Measurements from ENCODE around the gene PAPSS1.
"Not testable (repeated sequence)": the region's sequence is repeated elsewhere in the genome, so short reads cannot be mapped to it uniquely, and the experiment has no call there.

Gene PAPSS1

DNA sequence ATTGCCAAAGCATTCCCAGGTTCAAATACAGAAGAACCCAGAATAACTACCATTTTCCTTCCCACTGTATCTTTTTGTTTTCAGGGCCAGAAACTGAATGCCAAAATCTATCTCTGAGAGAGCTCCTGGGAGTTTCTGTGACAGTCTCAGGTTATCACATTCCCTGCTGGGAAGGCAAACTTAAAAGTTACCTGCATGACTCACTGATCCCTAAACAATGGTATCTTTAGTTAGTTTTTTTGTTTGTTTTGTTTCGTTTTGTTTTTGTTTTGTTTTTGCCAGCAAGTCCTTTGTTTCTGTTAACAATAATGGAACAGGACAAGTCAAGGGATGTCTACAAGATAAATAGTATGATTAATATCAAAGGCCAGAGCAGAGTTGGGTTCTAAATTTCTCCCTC lies 34.3 kb downstream of the PAPSS1 start:
- no peak for DNase-seq

- no peak for DNase-seq
These were observed 36.2 kb downstream of the PAPSS1 start for GRCh38 chr4:107683873-107684272.

- DNase-seq = no peak
These were observed 37.7 kb downstream of the PAPSS1 start for GRCh38 chr4:107682306-107682705.

GRCh38 chr4:107669068-107669467 lies 51.0 kb downstream of the PAPSS1 start:
- no peak for DNase-seq

DNA sequence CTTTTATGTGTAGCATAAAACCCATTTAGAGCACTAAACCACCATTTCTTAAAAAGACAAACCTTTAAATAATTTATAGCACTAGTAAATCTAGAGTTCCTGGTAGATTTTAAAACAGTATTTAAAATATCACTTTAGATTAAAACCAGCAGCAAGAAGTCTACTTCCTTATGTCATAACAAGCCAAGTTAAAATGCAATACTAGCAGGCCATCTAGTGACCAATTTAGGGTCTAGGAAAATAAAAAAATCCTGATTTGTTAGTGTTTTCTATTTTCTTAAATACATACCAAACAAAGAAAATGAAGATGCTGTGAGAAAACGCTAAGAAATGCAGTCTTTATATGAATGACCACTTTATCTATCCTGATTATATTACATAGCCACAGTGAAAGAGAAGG lies 53.9 kb downstream of the PAPSS1 start:
- no peak for DNase-seq

- DNase-seq = no peak
These were observed 55.0 kb downstream of the PAPSS1 start for GRCh38 chr4:107665001-107665400.

GRCh38 chr4:107658400-107659336 lies 61.4 kb downstream of the PAPSS1 start:
- DNase-seq = no peak

DNA sequence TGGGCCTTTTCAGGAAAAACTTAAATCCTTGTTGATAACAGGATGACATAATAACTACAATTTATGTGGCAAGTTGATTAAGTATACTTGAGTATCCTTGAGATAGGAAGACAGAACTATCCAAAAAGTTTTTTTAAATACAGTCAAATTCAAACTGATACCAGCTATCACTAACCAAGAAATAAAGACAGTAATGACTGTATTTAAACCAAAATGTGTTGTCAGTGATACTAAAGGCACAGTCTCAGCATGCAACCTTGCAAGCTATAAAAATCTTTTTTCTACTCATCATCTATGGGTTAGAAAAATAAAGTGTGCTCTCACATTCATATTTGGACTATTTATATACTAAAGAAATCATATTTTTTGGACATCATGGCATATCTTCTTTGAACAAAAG lies 64.7 kb downstream of the PAPSS1 start:
- no peak for DNase-seq

DNA sequence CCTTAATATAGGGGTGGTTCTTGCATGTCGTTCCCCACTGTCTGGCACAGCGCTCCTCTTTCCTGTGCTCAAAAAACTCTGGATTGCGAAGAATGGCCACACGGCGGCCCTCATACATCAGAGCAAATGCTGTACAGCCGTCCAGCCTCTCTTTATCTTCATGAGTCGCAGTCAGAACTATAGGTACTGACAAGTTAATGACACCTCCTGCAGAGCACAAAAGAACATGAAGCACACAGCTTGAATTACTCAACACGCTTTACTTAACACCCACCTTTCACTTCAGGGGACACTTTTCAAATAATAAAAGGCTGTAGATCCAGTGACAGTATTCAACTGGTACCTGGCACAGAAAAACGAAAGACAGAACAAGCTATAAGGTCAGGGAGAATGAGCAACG lies 65.3 kb downstream of the PAPSS1 start:
- peak; percentile 40 for DNase-seq

DNA sequence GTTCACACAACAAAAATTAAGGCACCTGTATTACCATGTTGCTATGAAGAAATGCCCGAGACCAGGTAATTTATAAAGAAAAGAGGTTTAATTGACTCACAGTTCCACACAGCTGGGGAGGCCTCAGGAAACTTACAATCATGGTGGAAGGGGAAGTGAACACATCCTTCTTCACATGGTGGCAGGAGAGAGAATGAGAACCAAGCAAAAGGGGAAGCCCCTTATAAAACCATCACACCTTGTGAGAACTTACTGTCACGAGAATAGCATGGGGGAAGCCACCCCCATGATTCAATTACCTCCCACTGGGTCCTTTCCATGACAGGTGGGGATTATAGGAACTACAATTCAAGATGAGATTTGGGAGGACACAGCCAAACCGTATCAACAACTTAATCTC lies 68.6 kb downstream of the PAPSS1 start:
- not testable (repeated sequence) for DNase-seq

DNA sequence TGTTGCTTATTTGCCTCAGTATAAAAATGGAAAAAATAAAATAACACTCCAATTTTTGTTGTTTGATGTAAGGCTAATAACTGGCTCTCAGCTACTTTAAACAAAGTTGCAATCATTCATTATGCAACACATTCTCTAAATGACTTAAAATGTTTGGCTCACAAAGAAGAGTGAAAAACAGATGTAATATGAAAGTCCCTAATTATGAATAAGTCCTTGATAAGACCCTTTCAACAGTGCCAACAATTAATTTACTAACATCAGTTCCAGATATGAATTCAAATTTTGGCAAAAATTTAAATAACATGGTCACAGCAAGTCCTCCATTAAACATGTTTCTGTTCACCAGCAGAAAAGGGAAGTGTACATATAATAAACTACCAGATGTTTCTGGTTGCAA lies 69.8 kb downstream of the PAPSS1 start:
- no peak for DNase-seq

- no peak for DNase-seq
These were observed 71.6 kb downstream of the PAPSS1 start for GRCh38 chr4:107648178-107648991.

GRCh38 chr4:107647591-107647990 lies 72.4 kb downstream of the PAPSS1 start:
- no peak for DNase-seq

GRCh38 chr4:107645604-107646003 lies 74.4 kb downstream of the PAPSS1 start:
- no peak for DNase-seq

- DNase-seq = no peak
These were observed 77.0 kb downstream of the PAPSS1 start for GRCh38 chr4:107643021-107643420.

DNA sequence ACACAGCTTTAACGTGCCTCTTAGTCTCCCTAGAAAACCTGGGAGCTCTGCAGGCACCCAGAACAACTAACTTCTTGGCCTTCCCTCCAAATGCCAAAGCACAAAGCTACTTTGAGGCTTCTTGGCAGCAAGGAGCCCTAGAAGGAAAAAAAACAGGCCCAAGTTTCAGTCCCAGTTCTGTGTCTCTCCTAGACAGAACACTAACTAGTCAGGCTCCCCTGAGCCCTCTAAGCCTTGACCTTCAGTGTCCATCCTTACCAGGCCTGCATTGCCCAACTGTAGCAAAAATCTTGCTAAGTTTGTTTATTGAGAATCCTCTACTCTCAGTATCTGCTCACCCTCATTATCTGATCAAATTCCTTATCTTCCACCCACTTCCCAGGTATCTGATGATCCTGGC lies 79.2 kb downstream of the PAPSS1 start:
- no peak for DNase-seq

DNA sequence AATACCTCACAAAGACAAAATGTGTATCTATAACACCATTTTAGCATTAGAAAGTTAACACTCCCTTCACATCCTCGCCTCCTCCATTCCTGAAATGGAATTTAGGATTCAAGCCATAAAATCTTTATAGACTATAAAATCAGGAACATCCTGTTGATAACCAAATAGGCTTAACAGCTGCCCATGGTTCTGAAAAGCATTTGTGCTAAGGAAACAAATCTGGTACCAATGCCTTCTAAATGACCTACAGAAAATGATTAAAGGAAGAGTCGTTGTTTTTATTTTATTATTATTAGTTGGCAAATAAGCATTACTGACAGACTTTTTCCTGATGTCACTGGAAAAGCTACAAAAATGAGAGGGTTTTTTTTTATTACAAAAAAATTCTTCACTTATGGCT lies 79.8 kb downstream of the PAPSS1 start:
- no peak for DNase-seq

GRCh38 chr4:107635735-107636134 lies 84.3 kb downstream of the PAPSS1 start:
- DNase-seq = no peak

GRCh38 chr4:107631560-107631959 lies 88.5 kb downstream of the PAPSS1 start:
- DNase-seq = no peak

GRCh38 chr4:107630185-107630705 lies 89.8 kb downstream of the PAPSS1 start:
- DNase-seq = no peak

GRCh38 chr4:107629318-107629717 lies 90.7 kb downstream of the PAPSS1 start:
- DNase-seq = no peak

DNA sequence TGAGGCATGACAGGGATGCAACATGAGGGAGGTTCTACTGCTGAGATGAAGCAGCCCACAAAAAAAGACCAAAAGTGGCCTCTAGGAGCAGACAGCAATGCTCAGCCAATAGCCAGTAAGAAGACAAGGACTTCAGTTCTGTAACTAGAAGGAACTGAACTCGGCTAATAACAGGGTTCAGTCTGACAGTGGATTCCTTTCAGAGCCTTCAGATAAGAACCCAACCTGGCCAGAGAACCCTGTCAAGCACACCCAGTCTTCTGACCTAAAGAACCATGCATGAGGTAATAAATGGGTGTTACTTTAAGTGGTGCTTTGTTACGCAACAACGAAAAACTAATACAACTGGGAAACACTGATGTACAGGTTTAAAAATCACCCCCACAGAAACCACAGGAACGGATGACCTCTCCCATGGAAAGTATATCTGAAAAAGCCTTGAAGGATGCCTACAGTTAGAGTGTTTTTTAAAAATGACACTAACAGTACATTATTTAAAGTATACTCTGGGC lies 94.6 kb downstream of the PAPSS1 start:
- DNase-seq = no peak

DNA sequence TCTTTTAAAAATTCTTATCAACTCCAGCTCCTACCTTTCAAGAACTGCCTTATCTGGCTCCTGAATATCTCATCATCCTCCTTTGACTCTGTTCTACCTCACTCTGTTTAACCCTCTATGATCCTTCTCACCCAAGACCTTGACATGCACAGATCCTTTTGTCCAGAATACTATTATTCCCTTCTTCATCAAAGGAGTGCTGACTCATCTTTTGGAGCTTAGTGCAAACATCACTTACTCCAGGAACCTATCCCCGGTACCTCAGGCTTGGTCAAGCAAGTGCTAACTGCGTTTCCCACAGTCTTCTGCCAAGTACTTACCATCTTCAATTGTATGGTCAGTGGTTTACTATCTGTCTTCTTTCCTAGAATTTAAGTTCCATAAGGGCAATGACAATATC lies 96.0 kb downstream of the PAPSS1 start:
- DNase-seq = no peak

DNA sequence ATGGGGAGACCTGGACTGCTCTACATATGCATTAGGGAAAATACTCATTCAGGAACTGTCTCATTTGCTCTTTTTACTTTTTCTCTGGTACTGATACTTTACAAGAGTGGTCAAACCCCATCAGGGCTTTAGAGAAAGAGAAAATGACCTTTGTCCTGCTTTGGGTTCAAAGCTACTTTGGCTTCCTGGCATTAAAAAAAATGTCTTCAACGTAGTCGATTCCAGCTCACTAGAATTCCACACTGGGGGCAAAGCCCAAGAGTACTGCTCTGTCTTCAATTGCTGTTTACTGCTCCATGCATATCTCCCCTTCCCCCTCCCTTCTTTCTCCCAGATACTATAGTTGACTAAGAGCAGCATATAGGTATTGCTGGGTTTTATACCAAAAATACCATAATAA lies 98.0 kb downstream of the PAPSS1 start:
- no peak for DNase-seq
